ENCODE results near the gene KBTBD13. TPM values are rescaled to one million over a fixed set of nuclear protein-coding genes. Genes with fewer than 3 reads are reported as not detected.

KBTBD13 gene

GRCh38 chr15:65115542-65115941 lies 39.0 kb downstream of the KBTBD13 start:
- no peak overlapping the region for H2BK12ac ChIP-seq (ENCODE audit: low read length in 2 of 2)

More at GRCh38 chr15:65115542-65115941, 39.0 kb downstream of the KBTBD13 start:
- Histone ChIP-seq H4K8ac (ENCODE audit: low read length) (no peak overlapping the region), H2BK5ac (ENCODE audit: low read depth, low read length, poor library complexity, severe bottlenecking) (no peak overlapping the region), H3K4me3 (ENCODE audit: insufficient read depth in 1 of 2, low read depth in 1 of 2, low read length in 2 of 2) (no peak overlapping the region), H2BK15ac (ENCODE audit: low read depth, poor library complexity, severe bottlenecking) (no peak overlapping the region), H3K18ac (ENCODE audit: low read depth in 1 of 2, low read length in 2 of 2) (no peak overlapping the region), H3K4me2 (ENCODE audit: low read length, poor library complexity, severe bottlenecking) (no peak overlapping the region), H2BK120ac (ENCODE audit: low read depth, low read length) (no peak overlapping the region), H3K4ac (ENCODE audit: low read depth in 1 of 2, low read length in 2 of 2) (no peak overlapping the region), H2AK5ac (ENCODE audit: low read length, severe bottlenecking) (no peak overlapping the region), H3K4me1 (ENCODE audit: control insufficient read depth, insufficient read depth, low read depth, low read length) (peaks cover 2% of the 10 kb centered on the region), H3K27me3 (ENCODE audit: control insufficient read depth in 1 of 2, insufficient read depth in 1 of 2, low read length in 2 of 2) (no peaks in the 10 kb centered on the region), H3K36me3 (ENCODE audit: control insufficient read depth in 1 of 2, insufficient read depth in 2 of 2, low read depth in 1 of 2, low read length in 2 of 2) (peaks cover 24 to 82% of the 10 kb centered on the region in 2 experiments), H3K9ac (ENCODE audit: low read length) (no peak overlapping the region), H3K23ac (ENCODE audit: low read length in 2 of 2) (no peak overlapping the region), H2AFZ (ENCODE audit: low read depth, low read length) (no peak overlapping the region), H3K9me3 (ENCODE audit: control insufficient read depth, low read length) (no peaks in the 10 kb centered on the region), H3K27ac (ENCODE audit: low read length, poor library complexity, severe bottlenecking) (no peak overlapping the region), H4K91ac (ENCODE audit: low read length) (no peak overlapping the region), H3K79me1 (replicated peaks; ENCODE audit: low read length, poor library complexity, severe bottlenecking) (peaks cover 5% of the 10 kb centered on the region), H3K14ac (ENCODE audit: low read length in 2 of 2) (no peak overlapping the region)
- DNase-seq: no peak
- WGBS: 96% methylated on average over 5 of the region's 5 CpGs

Small RNAs within 50 kb of the gene (small RNA-seq; reads per million reads assigned to genes)
- not detected for gene AC013553.1 (ENCODE audit: low read depth)
